GM18909 (cell line): ENCODE measurements around the gene ACADSB.

Source experiments
- ATAC-seq: cut with Tn5 transposase; IDR thresholded peaks from one replicate; pipeline ENCODE4 v1.9.1; 2021; ENCODE audit warnings: mild to moderate bottlenecking; ENCODE audit not compliant: unreplicated experiment, poor library complexity

Gene ACADSB

GRCh38 chr10:123092635-123093414 is 84.0 kb downstream of the ACADSB start:
- ATAC-seq, result no peak

DNA sequence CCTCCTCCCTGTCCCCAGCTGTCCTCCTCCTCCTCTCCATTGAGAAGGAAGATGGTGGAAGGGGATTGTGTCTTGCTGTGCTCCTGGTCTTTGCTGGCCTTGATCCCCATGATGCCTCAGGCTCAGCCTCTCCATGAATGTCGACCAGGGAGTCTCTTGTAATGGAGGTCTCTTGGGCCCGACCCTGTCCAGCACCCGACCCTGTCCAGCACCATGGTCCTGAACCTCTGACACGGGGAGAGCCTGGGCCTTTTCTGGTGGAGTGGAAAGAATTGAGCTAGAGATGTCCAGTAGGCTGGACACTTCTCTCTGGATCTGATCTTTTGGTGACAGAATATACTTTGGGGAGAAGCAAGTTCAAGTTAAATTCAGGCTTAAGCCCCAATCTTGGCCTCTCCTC is 84.7 kb downstream of the ACADSB start:
- ATAC-seq, result no peak

DNA sequence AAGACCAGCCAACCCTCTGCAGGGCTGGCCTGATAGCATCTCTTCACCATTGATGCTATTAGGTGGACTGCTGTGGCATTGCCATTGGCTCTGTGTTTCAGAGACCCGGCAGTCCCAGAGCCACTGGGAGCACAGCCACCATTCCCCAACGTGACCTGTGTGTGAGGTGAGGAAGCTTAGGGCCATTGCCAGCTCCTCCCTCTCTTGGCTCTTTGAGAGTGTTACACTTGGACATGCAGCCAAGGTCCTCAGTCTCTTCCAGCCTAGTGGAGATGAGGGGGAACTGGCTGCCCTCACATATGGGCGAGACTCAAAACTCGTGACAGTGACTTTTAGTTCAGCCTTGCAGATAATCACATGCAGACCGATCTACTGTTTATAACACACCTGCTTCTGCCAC is 87.6 kb downstream of the ACADSB start:
- ATAC-seq, result no peak

- no peak for ATAC-seq
Observed at GRCh38 chr10:123097039-123097438, 88.2 kb downstream of the ACADSB start.

GRCh38 chr10:123100030-123100762 is 91.4 kb downstream of the ACADSB start:
- ATAC-seq, result no peak

DNA sequence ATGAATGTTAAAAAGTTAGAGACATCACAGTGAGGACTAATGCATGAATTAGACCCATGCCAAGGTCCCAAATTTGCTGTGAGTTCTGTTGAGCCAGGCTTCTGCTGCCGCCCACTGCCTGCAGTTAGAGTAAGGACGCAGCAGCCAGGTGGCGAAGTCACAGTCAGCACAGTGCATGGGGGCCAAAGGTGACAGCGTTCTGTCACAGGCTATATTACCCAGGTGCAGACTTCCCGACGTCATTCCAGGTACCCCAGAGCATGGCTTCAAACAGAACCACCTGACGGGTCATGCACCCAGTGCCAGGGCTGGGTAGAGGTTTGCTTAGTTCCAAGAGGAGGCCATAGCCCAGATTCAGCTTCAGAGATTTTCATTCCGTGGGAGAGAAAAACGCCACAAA is 93.1 kb downstream of the ACADSB start:
- no peak for ATAC-seq

DNA sequence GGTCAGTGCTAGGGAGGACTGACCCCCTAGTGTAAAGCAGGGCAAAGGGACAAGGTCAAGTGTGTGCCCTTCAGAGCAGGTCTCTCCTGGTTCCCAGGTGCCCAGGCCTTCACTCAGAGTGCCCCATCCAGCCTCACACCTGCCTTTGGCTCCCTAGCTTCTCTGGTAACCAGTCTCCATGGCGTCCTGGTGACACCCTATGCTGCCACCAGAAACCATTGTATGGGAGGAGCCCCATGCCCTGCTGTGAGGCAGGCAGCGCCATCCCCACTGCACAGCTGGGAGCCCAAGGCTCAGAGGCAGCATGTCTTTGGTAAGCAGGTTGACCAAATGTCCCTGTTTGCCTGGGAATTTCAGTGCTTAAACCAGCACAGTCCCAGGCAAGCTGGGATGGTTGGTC is 93.9 kb downstream of the ACADSB start:
- no peak for ATAC-seq

GRCh38 chr10:123103944-123104343 is 95.1 kb downstream of the ACADSB start:
- no peak for ATAC-seq
